B cell (primary cell): ENCODE measurements around the gene TUBG1. TPM values are rescaled to one million over a fixed set of nuclear protein-coding genes. Genes with fewer than 3 reads are reported as not detected.

Experiments
- ATAC-seq: fragments of 200-7000 bp; cut with Tn5 transposase; one replicate; pipeline ENCODE4 v1.10.0; 2021; ENCODE audit warnings: low read depth, mild to moderate bottlenecking, moderate number of reproducible peaks, moderate library complexity
- CTCF ChIA-PET: fragments of 350-600 bp; sonication (Branson Sonifier 250); formaldehyde crosslinking; loops from one replicate; lab custom pipeline; 2021; ENCODE audit warnings: antibody characterized with exemption, inconsistent platforms; lab: Charles Lee
- POLR2A ChIA-PET: fragments of 350-600 bp; sonication (Branson Sonifier 250); formaldehyde crosslinking; loops from one replicate; lab custom pipeline; 2021; ENCODE audit warnings: antibody characterized with exemption; lab: Charles Lee
- DNase-seq: peaks from one replicate; pipeline ENCODE4 v3.0.0; 2013
- H2AFZ ChIP-seq: 2 replicates; pipeline ENCODE4 v1.6.1; 2012; ENCODE audit warnings: mild to moderate bottlenecking, low read depth, low read length; ENCODE audit not compliant: insufficient read depth, poor library complexity, severe bottlenecking
- H3K27ac ChIP-seq, 2 donors: 1 replicate in 1 of 2; 2 replicates in 1 of 2; pipeline ENCODE4 v1.5.1; 2012 to 2013; ENCODE audit warnings: low read length in 2 of 2, mild to moderate bottlenecking in 2 of 2, moderate library complexity in 1 of 2
- H3K27me3 ChIP-seq, 4 experiments: fragments of 200-600 bp in 1 of 4; sonication (generic) in 1 of 4; replicated peaks in 1 of 4; 1 replicate in 2 of 4; 2 replicates in 2 of 4; pipeline versions ENCODE4 v1.6.1 to v1.7.0; 2013 to 2016; ENCODE audit warnings: low read length in 3 of 4, mild to moderate bottlenecking in 2 of 4, mixed read lengths in 1 of 4, moderate library complexity in 1 of 4; ENCODE audit not compliant: insufficient read depth in 4 of 4, control insufficient read depth in 3 of 4; ENCODE audit errors: control extremely low read depth in 1 of 4
- H3K36me3 ChIP-seq, 2 experiments: replicated peaks in 1 of 2; 1 replicate in 1 of 2; 2 replicates in 1 of 2; pipeline versions ENCODE4 v1.6.1 to v1.7.1; 2013; ENCODE audit warnings: low read length in 1 of 2; ENCODE audit not compliant: insufficient read depth in 2 of 2, control insufficient read depth in 1 of 2; ENCODE audit errors: control extremely low read depth in 1 of 2, extremely low read depth in 1 of 2
- H3K4me1 ChIP-seq, 2 donors: fragments of 200-600 bp in 1 of 2; sonication (generic) in 1 of 2; 1 replicate in 1 of 2; 2 replicates in 1 of 2; pipeline versions ENCODE4 v1.5.1 to v1.6.1; 2013 to 2017; ENCODE audit warnings: low read length in 2 of 2; ENCODE audit not compliant: control insufficient read depth in 2 of 2, insufficient read depth in 2 of 2
- H3K4me2 ChIP-seq: replicated peaks from 2 replicates; pipeline ENCODE3; 2012; ENCODE audit warnings: mild to moderate bottlenecking, low read depth, low read length; ENCODE audit not compliant: poor library complexity, severe bottlenecking
- H3K4me3 ChIP-seq, 5 experiments: fragments of 200-600 bp in 1 of 5; sonication (generic) in 1 of 5; 1 replicate in 3 of 5; 2 replicates in 2 of 5; pipeline versions ENCODE4 v1.5.1 to v1.7.0; 2011 to 2016; ENCODE audit warnings: low read length in 4 of 5, mild to moderate bottlenecking in 4 of 5, low read depth in 2 of 5, control low read depth in 1 of 5, moderate library complexity in 1 of 5; ENCODE audit not compliant: insufficient read depth in 1 of 5; ENCODE audit errors: control extremely low read depth in 1 of 5, extremely low read depth in 1 of 5
- H3K79me2 ChIP-seq: fragments of 200-600 bp; sonication (generic); one replicate; pipeline ENCODE4 v1.6.0; 2016; ENCODE audit warnings: low read length; ENCODE audit not compliant: control insufficient read depth, insufficient read depth
- H3K9ac ChIP-seq: fragments of 200-600 bp; sonication (generic); 2 replicates; pipeline ENCODE4 v1.6.1; 2017; ENCODE audit warnings: mild to moderate bottlenecking, low read length, moderate library complexity
- H3K9me3 ChIP-seq, 3 donors: one replicate each; pipeline versions ENCODE4 v1.6.1 to v1.7.1; 2013; ENCODE audit warnings: low read length in 2 of 3; ENCODE audit not compliant: control insufficient read depth in 2 of 3, insufficient read depth in 1 of 3; ENCODE audit errors: control extremely low read depth in 1 of 3
- H4K20me1 ChIP-seq: 2 replicates; pipeline ENCODE4 v1.6.0; 2012; ENCODE audit warnings: mild to moderate bottlenecking, low read length; ENCODE audit not compliant: insufficient read depth, control insufficient read depth, poor library complexity, severe bottlenecking
- H3K27ac Mint-ChIP-seq: one replicate; pipeline ENCODE4 v1.8.0; 2021; ENCODE audit warnings: mixed read lengths
- H3K27me3 Mint-ChIP-seq: one replicate; pipeline ENCODE4 v1.8.0; 2021; ENCODE audit warnings: mixed read lengths
- H3K4me1 Mint-ChIP-seq: one replicate; pipeline ENCODE4 v1.8.0; 2021; ENCODE audit warnings: mixed read lengths
- H3K4me3 Mint-ChIP-seq: one replicate; pipeline ENCODE4 v1.8.0; 2021; ENCODE audit warnings: mixed read lengths
- H3K9me3 Mint-ChIP-seq: one replicate; pipeline ENCODE4 v1.8.0; 2022; ENCODE audit warnings: mixed read lengths; ENCODE audit not compliant: insufficient read depth
- CTCF ChIP-seq: fragments of 200-600 bp; IDR thresholded peaks from one replicate; pipeline ENCODE4 v1.8.0; 2022; ENCODE audit warnings: antibody characterized with exemption, mild to moderate bottlenecking
- EZH2 ChIP-seq: IDR thresholded peaks from 2 replicates; pipeline ENCODE4 v1.6.1; 2012; ENCODE audit warnings: borderline replicate concordance, low read depth, mild to moderate bottlenecking, moderate library complexity, low read length; ENCODE audit not compliant: insufficient read depth, poor library complexity, severe bottlenecking
- WGBS: methylation state at CpG from one replicate; pipeline ENCODE4 v1.1.5; 2013; ENCODE audit warnings: missing lambda C conversion rate; ENCODE audit not compliant: insufficient coverage; 5-methylcytosine and 5-hydroxymethylcytosine counted together
- intact Hi-C: fragments of 100-400 bp; cut with micrococcal nuclease; formaldehyde crosslinking; loops from one replicate; pipeline ENCODE4 v1.10.0; 2022
- polyA plus RNA-seq: library from polyadenylated mRNA; depleted of rRNA; stranded (reverse); fragments of >200 nt; gene quantifications from 2 replicates; pipeline ENCODE4 v1.2.3, GENCODE V29; 2012
- total RNA-seq, 2 donors: library from RNA; stranded (reverse); fragments of 120-200 nt in 1 of 2; gene quantifications; 1 replicate in 1 of 2; 2 replicates in 1 of 2; pipeline versions ENCODE4 v1.2.3 to v1.2.4, GENCODE V29; 2013 to 2022

Gene TUBG1
- total and polyA plus RNA-seq, 2 donors (not counting 1 experiment from before 2014, with no cell fraction given) = 17.2 to 19.5 TPM

- CTCF ChIA-PET = interaction anchor here (0.9 to 4.2 kb wide), 8 partner anchors 17 to 254 kb away, joined by 3 to 72 read pairs (median 4); partner anchors contain the start of genes BECN1, CCR10, PLEKHH3 and VPS25
- no peaks in the 10 kb centered on the region for H3K9me3 ChIP-seq
- intact Hi-C loops = loop anchor here (10.0 kb wide), 1 partner anchor 415 kb away; the partner anchor contains the start of gene RPL27
- no CpG with 5 or more reads among the region's 2 CpGs for WGBS
- no peak overlapping the region for H3K9ac ChIP-seq
- Mint-ChIP-seq H3K27me3 (no peaks in the 10 kb centered on the region), H3K4me3 (peak overlapping the region; percentile 30), H3K4me1 (peaks cover 40% of the 10 kb centered on the region), H3K27ac (peak overlapping the region; percentile 78), H3K9me3 (no peaks in the 10 kb centered on the region)
- DNase-seq = no peak
- H3K36me3 ChIP-seq = peaks cover 12 to 56% of the 10 kb centered on the region in 2 experiments
- peaks cover 12 to 30% of the 10 kb centered on the region in 2 donors for H3K4me1 ChIP-seq
- H3K4me3 ChIP-seq = no peak overlapping the region
- H2AFZ ChIP-seq = no peak overlapping the region
- H3K79me2 ChIP-seq = peaks cover 14% of the 10 kb centered on the region
- POLR2A ChIA-PET = interaction anchor here (2.7 kb wide), 1 partner anchor 31 kb away, joined by 12 read pairs; no protein-coding TSS in a partner anchor
- no peak for ATAC-seq
- H4K20me1 ChIP-seq = peaks cover 15% of the 10 kb centered on the region
- H3K4me2 ChIP-seq = no peak overlapping the region
- H3K27me3 ChIP-seq = no peaks in the 10 kb centered on the region
- peak overlapping the region in 1 of 2 donors; percentile 72 for H3K27ac ChIP-seq
- TF ChIP-seq CTCF (no peak), EZH2 (no peak)
Observed at GRCh38 chr17:42579794-42580551, 29.5 kb upstream of the TUBG1 start.
